ENCODE results near the gene ACTR3. TPM values are rescaled to one million over a fixed set of nuclear protein-coding genes. Genes with fewer than 3 reads are reported as not detected.

The ACTR3 gene
- total RNA-seq, 1 experiment from 2014 or later: 197 TPM

DNA sequence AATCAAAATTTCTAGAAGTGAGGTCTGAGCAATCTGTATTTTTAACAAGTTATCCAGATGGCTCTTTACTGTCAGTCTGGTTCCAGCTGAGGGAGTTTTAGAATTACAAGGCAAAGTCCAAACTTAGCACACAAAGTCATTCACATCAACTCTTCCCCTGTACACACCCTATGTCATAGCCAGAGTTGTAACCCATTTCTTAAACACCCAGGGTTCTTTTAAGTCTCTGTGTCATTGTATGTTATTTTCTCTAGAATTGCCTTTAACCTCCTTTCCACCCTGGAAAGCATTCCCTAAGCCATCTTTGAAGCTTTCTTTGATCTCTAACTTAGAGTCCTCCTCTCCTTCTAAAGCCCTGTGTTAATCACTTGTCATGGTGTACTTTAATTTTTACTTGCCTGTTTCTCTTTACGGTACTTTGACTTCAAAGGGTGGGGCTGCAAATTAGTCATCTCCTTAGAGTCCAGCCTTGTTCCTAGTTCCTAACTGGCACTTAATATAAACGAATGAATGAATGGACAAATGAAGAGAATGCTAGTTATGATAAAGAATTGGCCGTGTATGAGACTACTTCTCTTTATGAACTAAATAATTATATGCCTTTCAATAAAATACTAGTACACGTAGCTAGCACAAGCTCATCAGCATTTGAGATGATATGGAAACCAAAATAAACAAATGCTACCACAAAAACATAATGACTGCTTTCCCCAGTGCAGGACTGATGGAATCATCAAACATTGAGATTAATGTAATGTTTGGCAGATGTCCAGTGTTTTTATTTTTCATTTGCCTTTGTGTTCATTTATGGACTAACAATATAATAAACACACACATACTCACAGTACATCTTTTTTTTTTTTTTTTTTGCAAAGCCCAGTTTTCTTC, 11.9 kb upstream of the ACTR3 start:
- no peak for TF ChIP-seq EZH2phosphoT487 (IDR thresholded peaks at IDR 0.05; ENCODE audit: borderline replicate concordance, low read length)
- TF ChIP-seq, protein P1, sequence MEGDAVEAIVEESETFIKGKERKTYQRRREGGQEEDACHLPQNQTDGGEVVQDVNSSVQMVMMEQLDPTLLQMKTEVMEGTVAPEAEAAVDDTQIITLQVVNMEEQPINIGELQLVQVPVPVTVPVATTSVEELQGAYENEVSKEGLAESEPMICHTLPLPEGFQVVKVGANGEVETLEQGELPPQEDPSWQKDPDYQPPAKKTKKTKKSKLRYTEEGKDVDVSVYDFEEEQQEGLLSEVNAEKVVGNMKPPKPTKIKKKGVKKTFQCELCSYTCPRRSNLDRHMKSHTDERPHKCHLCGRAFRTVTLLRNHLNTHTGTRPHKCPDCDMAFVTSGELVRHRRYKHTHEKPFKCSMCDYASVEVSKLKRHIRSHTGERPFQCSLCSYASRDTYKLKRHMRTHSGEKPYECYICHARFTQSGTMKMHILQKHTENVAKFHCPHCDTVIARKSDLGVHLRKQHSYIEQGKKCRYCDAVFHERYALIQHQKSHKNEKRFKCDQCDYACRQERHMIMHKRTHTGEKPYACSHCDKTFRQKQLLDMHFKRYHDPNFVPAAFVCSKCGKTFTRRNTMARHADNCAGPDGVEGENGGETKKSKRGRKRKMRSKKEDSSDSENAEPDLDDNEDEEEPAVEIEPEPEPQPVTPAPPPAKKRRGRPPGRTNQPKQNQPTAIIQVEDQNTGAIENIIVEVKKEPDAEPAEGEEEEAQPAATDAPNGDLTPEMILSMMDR (conservative IDR thresholded peaks at IDR 0.05; ENCODE audit: low read depth, low read length): no peak
- no peak for TF ChIP-seq EZH2 (IDR thresholded peaks at IDR 0.05; ENCODE audit: low read length, unreplicated experiment)
- peak overlapping the region; percentile 44 for H3K4me2 ChIP-seq (ENCODE audit: low read length)
- POLR2A ChIA-PET (ENCODE audit: unreplicated experiment): no interaction called here
- H2AFZ ChIP-seq (ENCODE audit: low read length): no peak overlapping the region; the same call in 1 of the 2 replicates
- ATAC-seq (peak; percentile 53), DNase-seq (peak; percentile 74)
- peak overlapping the region; percentile 17 for H3K9ac ChIP-seq (ENCODE audit: low read length)
- H3K27ac ChIP-seq (ENCODE audit: low read length): peak overlapping the region; percentile 72
- no peaks in the 10 kb centered on the region for H3K9me3 ChIP-seq (ENCODE audit: low read length)
- H3K4me1 ChIP-seq (ENCODE audit: insufficient read depth, low read length): peaks cover 42% of the 10 kb centered on the region
- BruUV-seq (replicated peaks): TSS peak; percentile 29
- H3F3A ChIP-seq (ENCODE audit: low read length, unreplicated experiment): peaks cover 7% of the 10 kb centered on the region
- no peaks in the 10 kb centered on the region for H3K27me3 ChIP-seq (ENCODE audit: low read length)
- CTCF ChIA-PET: no interaction called here
- no peaks in the 10 kb centered on the region for H3K9me2 ChIP-seq (replicated peaks; ENCODE audit: low read length)
- peak overlapping the region; percentile 13; the same call in 1 of the 2 replicates for H3K4me3 ChIP-seq (ENCODE audit: low read length)
- no peaks in the 10 kb centered on the region for H3K36me3 ChIP-seq (ENCODE audit: low read depth, low read length)
- H3K79me2 ChIP-seq (ENCODE audit: low read length): no peaks in the 10 kb centered on the region
- intact Hi-C loops (cut with micrococcal nuclease): loop anchor here (1.0 to 2.0 kb wide), 4 partner anchors 8 to 121 kb away; partner anchors contain the start of genes ACTR3 and SLC35F5
- no peaks in the 10 kb centered on the region for H4K20me1 ChIP-seq (ENCODE audit: low read length)

- no peak overlapping the region for H3K9ac ChIP-seq (ENCODE audit: low read length)
- no peaks in the 10 kb centered on the region for H4K20me1 ChIP-seq (ENCODE audit: low read length)
- no peaks in the 10 kb centered on the region for H3K79me2 ChIP-seq (ENCODE audit: low read length)
- no peak overlapping the region for H2AFZ ChIP-seq (ENCODE audit: low read length)
- H3K4me1 ChIP-seq (ENCODE audit: insufficient read depth, low read length): peaks cover 41% of the 10 kb centered on the region
- peak overlapping the region; percentile 72 for H3K27ac ChIP-seq (ENCODE audit: low read length)
- no TSS peak for BruUV-seq (replicated peaks)
- no peaks in the 10 kb centered on the region for H3K9me3 ChIP-seq (ENCODE audit: low read length)
- H3K36me3 ChIP-seq (ENCODE audit: low read depth, low read length): no peaks in the 10 kb centered on the region
- POLR2A ChIA-PET (ENCODE audit: unreplicated experiment): no interaction called here
- H3K9me2 ChIP-seq (replicated peaks; ENCODE audit: low read length): no peaks in the 10 kb centered on the region
- DNase-seq: no peak
- TF ChIP-seq, protein P1 (conservative IDR thresholded peaks at IDR 0.05; ENCODE audit: low read depth, low read length): no peak
- TF ChIP-seq EZH2 (IDR thresholded peaks at IDR 0.05; ENCODE audit: low read length, unreplicated experiment) (no peak), EZH2phosphoT487 (IDR thresholded peaks at IDR 0.05; ENCODE audit: borderline replicate concordance, low read length) (no peak)
- ATAC-seq: no peak
- H3K4me2 ChIP-seq (ENCODE audit: low read length): peak overlapping the region; percentile 44
- intact Hi-C loops (cut with micrococcal nuclease): loop anchor here (1.0 to 2.0 kb wide), 2 partner anchors 8 to 122 kb away; partner anchors contain the start of gene SLC35F5
- no peaks in the 10 kb centered on the region for H3K27me3 ChIP-seq (ENCODE audit: low read length)
- CTCF ChIA-PET: no interaction called here
- peak overlapping the region; percentile 6; the same call in 1 of the 2 replicates for H3K4me3 ChIP-seq (ENCODE audit: low read length)
- H3F3A ChIP-seq (ENCODE audit: low read length, unreplicated experiment): peaks cover 7% of the 10 kb centered on the region
Measured at GRCh38 chr2:113878743-113879142, 11.1 kb upstream of the ACTR3 start.

Measured in PC-3 (cell line).